ENCODE data around the gene DNLZ. TPM values are rescaled to one million over a fixed set of nuclear protein-coding genes. Genes with fewer than 3 reads are reported as not detected.

Gene DNLZ
- total and polyA plus RNA-seq, 9 of the 15 experiments (the other 6 are each of a cell fraction or from before 2014, with no cell fraction given) = 0.17 to 44.6 (median 3.4) TPM

DNA sequence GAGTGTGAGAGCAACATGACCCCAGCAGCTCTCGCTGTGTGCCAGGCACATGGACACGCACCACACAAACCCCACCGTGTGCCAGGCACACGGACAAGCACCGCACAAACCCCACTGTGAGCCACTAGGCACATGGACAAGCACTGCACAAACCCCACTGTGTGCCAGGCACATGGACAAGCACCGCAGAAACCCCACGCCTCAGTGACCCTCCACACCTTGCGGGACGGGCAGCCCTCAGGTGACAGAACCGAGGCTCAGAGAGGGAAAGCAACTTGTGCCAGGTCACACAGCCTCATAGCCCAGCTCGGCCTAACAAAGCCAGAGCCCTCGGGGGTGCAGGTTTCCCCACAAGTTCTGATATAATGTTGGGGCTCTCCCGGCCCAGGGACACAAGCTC lies 38.2 kb downstream of the DNLZ start:
- in situ Hi-C loops (cut with MboI) = loop anchor here (25.0 kb wide), 1 partner anchor 312 kb away; no protein-coding TSS in a partner anchor
- CTCF ChIA-PET (ENCODE audit: low intra/inter-chr PET ratio) = no interaction called here
- TF ChIP-seq KLF16 (IDR thresholded peaks at IDR 0.05) (no peak), ZBED1 (IDR thresholded peaks at IDR 0.05) (no peak), CEBPG (CRISPR knock-in tag; IDR thresholded peaks at IDR 0.05) (no peak), CEBPG (tag; conservative IDR thresholded peaks at IDR 0.05 in 1 of 2, IDR thresholded peaks at IDR 0.05 in 1 of 2) (no peak), BCOR (IDR thresholded peaks at IDR 0.05) (peak; percentile 76), XRCC4 (IDR thresholded peaks at IDR 0.05; ENCODE audit: extremely low read depth, insufficient read depth, insufficient read length) (no peak), KDM1A (IDR thresholded peaks at IDR 0.05) (peak; percentile 46 to 64; a peak in 3 of 4 replicates), CREB1 (IDR thresholded peaks at IDR 0.05) (no peak), CREB1 (CRISPR knock-in tag; IDR thresholded peaks at IDR 0.05) (no peak), ETV5 (CRISPR knock-in tag; IDR thresholded peaks at IDR 0.05; ENCODE audit: low read depth) (no peak), SNIP1 (IDR thresholded peaks at IDR 0.05; ENCODE audit: low read depth) (no peak), EP300 (IDR thresholded peaks at IDR 0.05; ENCODE audit: low read length) (no peak), ZFP36 (IDR thresholded peaks at IDR 0.05; ENCODE audit: low read depth, low read length, partially characterized antibody) (peak; percentile 76), TCFL5 (CRISPR knock-in tag; conservative IDR thresholded peaks at IDR 0.05) (no peak), FOSL1 (tag; conservative IDR thresholded peaks at IDR 0.05) (no peak), ZBTB17 (CRISPR knock-in tag; IDR thresholded peaks at IDR 0.05) (no peak), SMARCA5 (IDR thresholded peaks at IDR 0.05) (0 out of 2 replicates have a peak, but pooled peaks have one; percentile 68)
- TF ChIP-seq, protein P1, sequence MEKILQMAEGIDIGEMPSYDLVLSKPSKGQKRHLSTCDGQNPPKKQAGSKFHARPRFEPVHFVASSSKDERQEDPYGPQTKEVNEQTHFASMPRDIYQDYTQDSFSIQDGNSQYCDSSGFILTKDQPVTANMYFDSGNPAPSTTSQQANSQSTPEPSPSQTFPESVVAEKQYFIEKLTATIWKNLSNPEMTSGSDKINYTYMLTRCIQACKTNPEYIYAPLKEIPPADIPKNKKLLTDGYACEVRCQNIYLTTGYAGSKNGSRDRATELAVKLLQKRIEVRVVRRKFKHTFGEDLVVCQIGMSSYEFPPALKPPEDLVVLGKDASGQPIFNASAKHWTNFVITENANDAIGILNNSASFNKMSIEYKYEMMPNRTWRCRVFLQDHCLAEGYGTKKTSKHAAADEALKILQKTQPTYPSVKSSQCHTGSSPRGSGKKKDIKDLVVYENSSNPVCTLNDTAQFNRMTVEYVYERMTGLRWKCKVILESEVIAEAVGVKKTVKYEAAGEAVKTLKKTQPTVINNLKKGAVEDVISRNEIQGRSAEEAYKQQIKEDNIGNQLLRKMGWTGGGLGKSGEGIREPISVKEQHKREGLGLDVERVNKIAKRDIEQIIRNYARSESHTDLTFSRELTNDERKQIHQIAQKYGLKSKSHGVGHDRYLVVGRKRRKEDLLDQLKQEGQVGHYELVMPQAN (IDR thresholded peaks at IDR 0.05; ENCODE audit: borderline replicate concordance) = no peak
- TF ChIP-seq, protein P2, sequence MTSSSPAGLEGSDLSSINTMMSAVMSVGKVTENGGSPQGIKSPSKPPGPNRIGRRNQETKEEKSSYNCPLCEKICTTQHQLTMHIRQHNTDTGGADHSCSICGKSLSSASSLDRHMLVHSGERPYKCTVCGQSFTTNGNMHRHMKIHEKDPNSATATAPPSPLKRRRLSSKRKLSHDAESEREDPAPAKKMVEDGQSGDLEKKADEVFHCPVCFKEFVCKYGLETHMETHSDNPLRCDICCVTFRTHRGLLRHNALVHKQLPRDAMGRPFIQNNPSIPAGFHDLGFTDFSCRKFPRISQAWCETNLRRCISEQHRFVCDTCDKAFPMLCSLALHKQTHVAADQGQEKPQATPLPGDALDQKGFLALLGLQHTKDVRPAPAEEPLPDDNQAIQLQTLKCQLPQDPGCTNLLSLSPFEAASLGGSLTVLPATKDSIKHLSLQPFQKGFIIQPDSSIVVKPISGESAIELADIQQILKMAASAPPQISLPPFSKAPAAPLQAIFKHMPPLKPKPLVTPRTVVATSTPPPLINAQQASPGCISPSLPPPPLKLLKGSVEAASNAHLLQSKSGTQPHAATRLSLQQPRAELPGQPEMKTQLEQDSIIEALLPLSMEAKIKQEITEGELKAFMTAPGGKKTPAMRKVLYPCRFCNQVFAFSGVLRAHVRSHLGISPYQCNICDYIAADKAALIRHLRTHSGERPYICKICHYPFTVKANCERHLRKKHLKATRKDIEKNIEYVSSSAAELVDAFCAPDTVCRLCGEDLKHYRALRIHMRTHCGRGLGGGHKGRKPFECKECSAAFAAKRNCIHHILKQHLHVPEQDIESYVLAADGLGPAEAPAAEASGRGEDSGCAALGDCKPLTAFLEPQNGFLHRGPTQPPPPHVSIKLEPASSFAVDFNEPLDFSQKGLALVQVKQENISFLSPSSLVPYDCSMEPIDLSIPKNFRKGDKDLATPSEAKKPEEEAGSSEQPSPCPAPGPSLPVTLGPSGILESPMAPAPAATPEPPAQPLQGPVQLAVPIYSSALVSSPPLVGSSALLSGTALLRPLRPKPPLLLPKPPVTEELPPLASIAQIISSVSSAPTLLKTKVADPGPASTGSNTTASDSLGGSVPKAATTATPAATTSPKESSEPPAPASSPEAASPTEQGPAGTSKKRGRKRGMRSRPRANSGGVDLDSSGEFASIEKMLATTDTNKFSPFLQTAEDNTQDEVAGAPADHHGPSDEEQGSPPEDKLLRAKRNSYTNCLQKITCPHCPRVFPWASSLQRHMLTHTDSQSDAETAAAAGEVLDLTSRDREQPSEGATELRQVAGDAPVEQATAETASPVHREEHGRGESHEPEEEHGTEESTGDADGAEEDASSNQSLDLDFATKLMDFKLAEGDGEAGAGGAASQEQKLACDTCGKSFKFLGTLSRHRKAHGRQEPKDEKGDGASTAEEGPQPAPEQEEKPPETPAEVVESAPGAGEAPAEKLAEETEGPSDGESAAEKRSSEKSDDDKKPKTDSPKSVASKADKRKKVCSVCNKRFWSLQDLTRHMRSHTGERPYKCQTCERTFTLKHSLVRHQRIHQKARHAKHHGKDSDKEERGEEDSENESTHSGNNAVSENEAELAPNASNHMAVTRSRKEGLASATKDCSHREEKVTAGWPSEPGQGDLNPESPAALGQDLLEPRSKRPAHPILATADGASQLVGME (CRISPR knock-in tag; IDR thresholded peaks at IDR 0.05) = no peak

More for the DNA sequence above, 38.2 kb downstream of the DNLZ start:
- DNase-seq (ENCODE audit: extremely low read depth in 1 of 4, low spot score in 3 of 4) = no peak
- no TSS peak for BruUV-seq (replicated peaks)
- H3K9me1 ChIP-seq (ENCODE audit: control insufficient read depth, insufficient read depth, low read length) = no peaks in the 10 kb centered on the region
- intact Hi-C loops (cut with micrococcal nuclease) = no loop called here
- H3K9ac ChIP-seq (ENCODE audit: insufficient read depth in 1 of 2, low read depth in 2 of 2, low read length in 2 of 2) = peak overlapping the region in 1 of 2 experiments; percentile 86; a peak in 2 of 4 replicates
- no peak overlapping the region for H2AFZ ChIP-seq (ENCODE audit: low read depth, low read length)
- FAIRE-seq = no peak
- no peak overlapping the region for H3K27ac ChIP-seq (ENCODE audit: extremely low read depth, low read depth, low read length)
- 67% methylated on average over 11 of the region's 13 CpGs for WGBS (ENCODE audit: insufficient coverage, low coverage, missing lambda C conversion rate)
- no peaks in the 10 kb centered on the region for H3K9me3 ChIP-seq (replicated peaks; ENCODE audit: control insufficient read depth, insufficient read depth, low read depth, low read length)
- peaks cover 19 to 35% of the 10 kb centered on the region in 2 experiments; a peak in 4 of 5 replicates for H3K27me3 ChIP-seq (ENCODE audit: control insufficient read depth in 2 of 2, insufficient read depth in 2 of 2, low read length in 2 of 2)
- ATAC-seq = no peak
- H4K20me1 ChIP-seq (replicated peaks; ENCODE audit: control insufficient read depth, insufficient read depth, low read length) = no peaks in the 10 kb centered on the region; the same call in none of the 2 replicates
- no peak overlapping the region for H3K4me3 ChIP-seq
- H3K4me2 ChIP-seq (ENCODE audit: insufficient read depth, low read length) = no peak overlapping the region
- no peaks in the 10 kb centered on the region for H3K36me3 ChIP-seq (ENCODE audit: control insufficient read depth, insufficient read depth, low read length)
- H3K79me2 ChIP-seq (ENCODE audit: control insufficient read depth, insufficient read depth, low read length) = peaks cover 15% of the 10 kb centered on the region
- H3K4me1 ChIP-seq (replicated peaks in 1 of 2; ENCODE audit: control insufficient read depth in 2 of 2, insufficient read depth in 2 of 2, low read length in 2 of 2) = peaks cover 4 to 78% of the 10 kb centered on the region in 2 experiments
- POLR2A ChIA-PET = interaction anchor here (0.6 to 0.7 kb wide), 2 partner anchors 404 to 434 kb away, joined by 3 read pairs; no protein-coding TSS in a partner anchor

All from K562 (cell line).